ENCODE results near the gene LOXL1. TPM values are rescaled to one million over a fixed set of nuclear protein-coding genes. Genes with fewer than 3 reads are reported as not detected.

Gene LOXL1
- total and polyA plus RNA-seq, 9 of the 15 experiments (the other 6 are each of a cell fraction or from before 2014, with no cell fraction given) = 0.14 TPM; not detected in 8

DNA sequence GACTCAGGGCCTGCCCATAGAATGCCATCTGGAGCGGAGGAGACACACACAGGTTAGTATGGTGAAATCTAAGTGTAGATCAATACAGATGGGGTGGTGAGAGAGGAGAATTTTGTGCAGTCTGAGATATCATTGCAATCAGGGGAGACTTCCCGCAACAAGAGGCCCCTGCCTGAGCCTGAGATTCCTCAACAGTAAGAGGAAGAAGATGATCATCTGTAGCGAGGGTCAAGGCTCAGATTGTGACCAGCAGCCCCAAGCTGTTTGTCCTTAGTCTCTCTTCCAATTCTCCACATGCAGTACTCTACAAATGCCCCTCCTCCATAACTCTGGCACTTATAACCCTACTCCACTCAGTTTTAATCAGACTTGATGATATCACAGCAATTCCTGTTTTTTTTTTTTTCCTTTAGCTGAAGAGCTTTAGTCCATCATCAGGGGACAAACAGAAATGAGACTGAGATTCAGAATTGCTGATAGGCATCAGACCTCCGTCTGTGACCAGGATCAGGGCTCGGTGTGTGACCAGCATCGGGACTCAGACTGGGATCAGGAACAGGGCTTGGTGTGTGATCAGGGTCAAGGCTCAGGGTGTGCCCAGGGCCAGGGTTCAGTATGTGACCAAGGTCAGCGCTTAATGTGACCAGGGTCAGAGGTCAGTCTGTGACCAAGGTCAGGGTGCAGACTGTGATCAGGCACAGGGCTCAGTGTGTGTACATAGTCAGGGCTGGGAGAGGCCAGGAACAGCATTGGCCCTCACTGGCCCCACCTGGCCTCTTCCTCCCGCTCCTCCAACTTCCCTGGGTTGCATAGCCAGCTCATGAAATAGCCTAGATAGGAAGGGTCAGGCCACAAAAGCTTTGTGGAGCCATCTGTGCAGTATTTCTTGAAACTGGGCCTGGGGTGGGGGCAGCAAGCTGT is 14.1 kb downstream of the LOXL1 start:
- BruUV-seq (replicated peaks) = no TSS peak
- Histone ChIP-seq H3K79me2 (ENCODE audit: control insufficient read depth, insufficient read depth, low read length) (no peaks in the 10 kb centered on the region), H3K4me3 (no peak overlapping the region), H2AFZ (ENCODE audit: low read depth, low read length) (no peak overlapping the region), H3K36me3 (ENCODE audit: control insufficient read depth, insufficient read depth, low read length) (no peaks in the 10 kb centered on the region), H3K27me3 (ENCODE audit: control insufficient read depth in 2 of 2, insufficient read depth in 2 of 2, low read length in 2 of 2) (peaks cover 8 to 60% of the 10 kb centered on the region in 2 experiments; a peak in 4 of 5 replicates), H3K9ac (ENCODE audit: insufficient read depth in 1 of 2, low read depth in 2 of 2, low read length in 2 of 2) (no peak overlapping the region), H3K4me2 (ENCODE audit: insufficient read depth, low read length) (no peak overlapping the region), H3K9me3 (replicated peaks; ENCODE audit: control insufficient read depth, insufficient read depth, low read depth, low read length) (no peaks in the 10 kb centered on the region), H4K20me1 (replicated peaks; ENCODE audit: control insufficient read depth, insufficient read depth, low read length) (peaks cover 16% of the 10 kb centered on the region; the same call in 1 of the 2 replicates), H3K4me1 (replicated peaks in 1 of 2; ENCODE audit: control insufficient read depth in 2 of 2, insufficient read depth in 2 of 2, low read length in 2 of 2) (no peaks in the 10 kb centered on the region), H3K9me1 (ENCODE audit: control insufficient read depth, insufficient read depth, low read length) (no peaks in the 10 kb centered on the region), H3K27ac (ENCODE audit: extremely low read depth, low read depth, low read length) (no peak overlapping the region)
- ATAC-seq (no peak), FAIRE-seq (no peak), DNase-seq (ENCODE audit: extremely low read depth in 1 of 4, low spot score in 3 of 4) (no peak)
- in situ Hi-C loops (cut with MboI) (no loop called here), intact Hi-C loops (cut with micrococcal nuclease) (no loop called here)
- no peak for TF ChIP-seq NCOR1 (IDR thresholded peaks at IDR 0.05)
- TF ChIP-seq ZC3H11A (IDR thresholded peaks at IDR 0.05; ENCODE audit: low read depth, low read length) = no peak
- TF ChIP-seq, protein P1, sequence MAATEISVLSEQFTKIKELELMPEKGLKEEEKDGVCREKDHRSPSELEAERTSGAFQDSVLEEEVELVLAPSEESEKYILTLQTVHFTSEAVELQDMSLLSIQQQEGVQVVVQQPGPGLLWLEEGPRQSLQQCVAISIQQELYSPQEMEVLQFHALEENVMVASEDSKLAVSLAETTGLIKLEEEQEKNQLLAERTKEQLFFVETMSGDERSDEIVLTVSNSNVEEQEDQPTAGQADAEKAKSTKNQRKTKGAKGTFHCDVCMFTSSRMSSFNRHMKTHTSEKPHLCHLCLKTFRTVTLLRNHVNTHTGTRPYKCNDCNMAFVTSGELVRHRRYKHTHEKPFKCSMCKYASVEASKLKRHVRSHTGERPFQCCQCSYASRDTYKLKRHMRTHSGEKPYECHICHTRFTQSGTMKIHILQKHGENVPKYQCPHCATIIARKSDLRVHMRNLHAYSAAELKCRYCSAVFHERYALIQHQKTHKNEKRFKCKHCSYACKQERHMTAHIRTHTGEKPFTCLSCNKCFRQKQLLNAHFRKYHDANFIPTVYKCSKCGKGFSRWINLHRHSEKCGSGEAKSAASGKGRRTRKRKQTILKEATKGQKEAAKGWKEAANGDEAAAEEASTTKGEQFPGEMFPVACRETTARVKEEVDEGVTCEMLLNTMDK (IDR thresholded peaks at IDR 0.05; ENCODE audit: borderline replicate concordance, insufficient read depth, low read depth, low read length, poor library complexity, severe bottlenecking) = no peak
- TF ChIP-seq ZNF778 (CRISPR knock-in tag; IDR thresholded peaks at IDR 0.05) = no peak
- ChIA-PET POLR2A (interaction anchor here (0.7 kb wide), 1 partner anchor 143 kb away, joined by 4 read pairs; no protein-coding TSS in a partner anchor), CTCF (ENCODE audit: low intra/inter-chr PET ratio) (no interaction called here)
- 1% methylated on average over 8 of the region's 8 CpGs for WGBS (ENCODE audit: insufficient coverage, low coverage, missing lambda C conversion rate)

Data from K562 (cell line).